Esophagus muscularis mucosa (tissue), 4 donors: ENCODE data around the gene LRRC7.

ENCODE experiments used
- EP300 ChIP-seq: sonication (generic); formaldehyde crosslinking; IDR thresholded peaks from one replicate; pipeline ENCODE4 v1.6.1; 2017; ENCODE audit warnings: antibody characterized with exemption
- POLR2A ChIP-seq: fragments of 450-650 bp; IDR thresholded peaks from one replicate; pipeline ENCODE4 v1.6.1; 2017; ENCODE audit warnings: antibody characterized with exemption, moderate library complexity, mild to moderate bottlenecking, low read depth
- POLR2AphosphoS5 ChIP-seq, 2 donors: sonication (generic); formaldehyde crosslinking; IDR thresholded peaks; one replicate each; pipeline ENCODE4 v1.6.1; 2017; ENCODE audit warnings: antibody characterized with exemption in 2 of 2
- TF ChIP-seq, protein P1 (sequence below), 3 experiments: fragments of 200-600 bp in 2 of 3; fragments of 450-650 bp in 1 of 3; sonication (generic) in 2 of 3; IDR thresholded peaks; one replicate each; pipeline ENCODE4 v1.5.1; 2017 to 2019; ENCODE audit warnings: antibody characterized with exemption in 3 of 3, mild to moderate bottlenecking in 2 of 3, moderate library complexity in 1 of 3

GRCh38 chr1:69535490-69535889 is 32.2 kb upstream of the LRRC7 start:
- TF ChIP-seq, protein P1, sequence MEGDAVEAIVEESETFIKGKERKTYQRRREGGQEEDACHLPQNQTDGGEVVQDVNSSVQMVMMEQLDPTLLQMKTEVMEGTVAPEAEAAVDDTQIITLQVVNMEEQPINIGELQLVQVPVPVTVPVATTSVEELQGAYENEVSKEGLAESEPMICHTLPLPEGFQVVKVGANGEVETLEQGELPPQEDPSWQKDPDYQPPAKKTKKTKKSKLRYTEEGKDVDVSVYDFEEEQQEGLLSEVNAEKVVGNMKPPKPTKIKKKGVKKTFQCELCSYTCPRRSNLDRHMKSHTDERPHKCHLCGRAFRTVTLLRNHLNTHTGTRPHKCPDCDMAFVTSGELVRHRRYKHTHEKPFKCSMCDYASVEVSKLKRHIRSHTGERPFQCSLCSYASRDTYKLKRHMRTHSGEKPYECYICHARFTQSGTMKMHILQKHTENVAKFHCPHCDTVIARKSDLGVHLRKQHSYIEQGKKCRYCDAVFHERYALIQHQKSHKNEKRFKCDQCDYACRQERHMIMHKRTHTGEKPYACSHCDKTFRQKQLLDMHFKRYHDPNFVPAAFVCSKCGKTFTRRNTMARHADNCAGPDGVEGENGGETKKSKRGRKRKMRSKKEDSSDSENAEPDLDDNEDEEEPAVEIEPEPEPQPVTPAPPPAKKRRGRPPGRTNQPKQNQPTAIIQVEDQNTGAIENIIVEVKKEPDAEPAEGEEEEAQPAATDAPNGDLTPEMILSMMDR (IDR thresholded peaks at IDR 0.05), result no peak
- TF ChIP-seq POLR2AphosphoS5 (IDR thresholded peaks at IDR 0.05) (no peak), POLR2A (no peak), EP300 (no peak)
